Testis (tissue), 2 donors: ENCODE measurements around the gene CACNA1I.

Source experiments
- CTCF ChIP-seq, 3 experiments: fragments of 450-650 bp in 2 of 3; fragments of 200-600 bp in 1 of 3; sonication (generic) in 1 of 3; IDR thresholded peaks; one replicate each; pipeline ENCODE4 v1.5.1; 2016 to 2019; ENCODE audit warnings: antibody characterized with exemption in 3 of 3, mild to moderate bottlenecking in 2 of 3, moderate library complexity in 1 of 3
- POLR2A ChIP-seq: fragments of 450-650 bp; IDR thresholded peaks from one replicate; pipeline ENCODE4 v1.6.1; 2017; ENCODE audit warnings: antibody characterized with exemption, mild to moderate bottlenecking, moderate library complexity

GRCh38 chr22:39728236-39728860 is 157.8 kb downstream of the CACNA1I start:
- TF ChIP-seq CTCF (IDR thresholded peaks at IDR 0.05) (no peak), POLR2A (no peak)
